Anterior cingulate cortex (tissue), 58 donors: ENCODE measurements around the gene DHX15.
A peak's percentile ranks its signal among the peaks of the same experiment; 100 is the strongest.

Source experiments
- DNase-seq, 58 donors: peaks; one replicate each; lab custom pipeline; 2025; lab: John Stamatoyannopoulos, UW

DHX15 gene

DNA sequence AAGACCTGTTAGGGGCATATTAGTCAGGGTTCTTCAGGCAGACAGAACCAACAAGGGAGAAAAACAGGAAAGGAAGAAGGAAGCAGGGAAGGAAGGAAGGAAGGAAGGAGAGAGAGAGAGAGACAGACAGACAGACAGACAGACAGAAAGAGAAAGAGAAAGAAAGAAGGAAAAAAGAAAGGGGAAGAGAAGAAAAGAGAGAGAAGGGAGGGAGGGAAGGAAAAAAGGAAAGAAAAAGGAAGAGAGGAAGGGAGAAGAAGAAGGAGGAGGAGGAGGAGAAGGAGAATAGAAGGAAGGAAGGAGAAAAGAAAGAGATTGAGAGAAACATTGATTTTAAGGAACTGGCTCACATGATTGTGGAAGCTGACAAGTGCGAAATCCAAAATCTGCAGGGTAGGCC is 89.0 kb downstream of the DHX15 start:
- no peak for DNase-seq

DNA sequence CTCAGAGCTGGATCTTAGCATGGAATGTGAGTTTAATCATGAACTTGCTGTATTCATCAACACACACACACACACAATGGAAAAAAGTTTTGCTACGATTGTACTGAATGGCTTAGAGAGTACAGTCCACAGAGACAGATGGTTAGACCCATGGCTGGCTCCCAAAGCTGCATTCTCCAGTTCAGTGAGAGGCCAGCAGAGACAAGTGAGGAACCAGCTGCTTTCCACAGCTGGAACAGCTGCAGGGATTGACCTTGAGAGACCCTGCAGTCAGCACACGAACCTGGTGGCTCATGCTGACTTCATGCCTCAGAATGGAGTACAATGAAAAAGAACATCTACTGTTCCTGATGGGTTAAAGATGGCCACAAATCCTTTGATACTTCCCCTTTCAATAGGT is 94.5 kb downstream of the DHX15 start:
- DNase-seq = no peak

DNA sequence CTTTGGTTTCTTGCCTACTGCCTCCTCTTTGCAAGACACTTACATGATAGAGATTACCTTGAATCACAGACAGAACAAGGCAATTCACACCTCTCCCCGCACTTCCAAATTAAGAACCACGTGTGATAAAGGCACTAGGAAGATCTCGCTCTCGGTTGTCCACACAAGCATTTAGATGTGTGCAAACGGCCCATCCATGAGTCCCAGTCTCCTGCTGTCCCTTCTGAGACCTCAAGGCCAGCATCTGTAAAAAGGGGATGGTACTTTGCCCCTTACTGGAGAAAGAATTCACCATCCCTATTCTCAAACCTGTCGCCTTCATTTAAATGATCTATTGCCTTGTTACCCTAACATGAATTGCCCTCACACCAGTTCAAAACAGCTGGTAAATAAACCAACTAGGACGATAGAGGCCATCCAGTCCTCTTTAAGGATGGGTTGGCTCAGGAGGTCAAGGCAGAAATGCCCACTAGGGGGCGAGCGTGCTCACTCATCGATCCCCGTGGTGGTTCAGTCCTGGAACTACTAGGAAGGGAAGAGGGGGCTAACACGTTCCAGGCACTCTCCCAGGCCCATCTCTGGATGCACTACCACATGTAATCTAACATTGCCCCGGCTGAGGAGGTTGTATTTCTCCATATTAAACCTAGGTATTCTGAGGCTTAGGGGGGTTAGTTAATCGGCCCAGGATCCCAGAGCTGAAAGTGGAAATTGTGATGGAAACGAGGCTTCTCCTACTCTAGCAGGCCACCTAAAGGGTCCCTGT is 95.8 kb downstream of the DHX15 start:
- DNase-seq = peak in 51 of 58 donors; percentile 4 to 84 (median 35)

DNA sequence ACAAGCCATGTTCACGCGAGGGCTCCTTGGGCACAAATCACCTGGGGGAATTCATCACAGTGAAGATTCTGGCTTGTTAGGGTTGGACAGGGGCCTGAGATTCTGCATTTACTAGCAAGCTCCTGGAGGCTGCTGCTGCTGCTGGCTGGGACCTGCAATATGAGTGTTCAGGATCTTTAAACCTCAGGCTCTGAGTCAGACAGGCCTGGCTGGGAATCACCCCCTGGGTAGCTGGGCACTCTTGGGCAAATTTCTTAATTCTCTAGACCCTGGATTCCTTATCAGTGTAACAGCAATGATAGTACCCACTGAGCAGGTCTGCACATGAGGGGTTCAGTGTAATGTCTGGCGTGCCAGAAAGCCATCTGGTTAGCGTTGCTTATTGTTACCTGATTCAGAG is 101.5 kb downstream of the DHX15 start:
- no peak for DNase-seq

DNA sequence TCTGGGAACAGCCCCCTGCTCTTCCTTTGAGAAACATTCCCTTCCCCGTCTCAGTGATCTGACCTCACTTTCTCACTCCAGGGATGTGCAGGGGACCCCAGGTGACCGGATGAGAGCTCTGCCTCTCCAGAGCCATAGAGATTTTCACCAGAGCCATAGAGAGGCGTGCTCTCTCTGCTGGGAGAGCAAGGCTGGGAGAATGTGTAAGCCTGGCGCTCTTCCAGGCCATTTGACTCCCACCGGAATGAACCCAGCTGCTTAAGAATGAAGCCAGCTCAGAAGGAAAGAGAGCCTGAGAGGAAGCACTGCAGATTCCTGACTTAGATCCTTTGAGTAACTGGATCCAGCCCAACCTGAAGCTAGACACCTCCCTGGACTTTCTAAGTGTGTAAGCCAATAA is 106.4 kb downstream of the DHX15 start:
- DNase-seq = no peak
